ENCODE measurements around the gene SUMO3.

- TF ChIP-seq, protein P1, sequence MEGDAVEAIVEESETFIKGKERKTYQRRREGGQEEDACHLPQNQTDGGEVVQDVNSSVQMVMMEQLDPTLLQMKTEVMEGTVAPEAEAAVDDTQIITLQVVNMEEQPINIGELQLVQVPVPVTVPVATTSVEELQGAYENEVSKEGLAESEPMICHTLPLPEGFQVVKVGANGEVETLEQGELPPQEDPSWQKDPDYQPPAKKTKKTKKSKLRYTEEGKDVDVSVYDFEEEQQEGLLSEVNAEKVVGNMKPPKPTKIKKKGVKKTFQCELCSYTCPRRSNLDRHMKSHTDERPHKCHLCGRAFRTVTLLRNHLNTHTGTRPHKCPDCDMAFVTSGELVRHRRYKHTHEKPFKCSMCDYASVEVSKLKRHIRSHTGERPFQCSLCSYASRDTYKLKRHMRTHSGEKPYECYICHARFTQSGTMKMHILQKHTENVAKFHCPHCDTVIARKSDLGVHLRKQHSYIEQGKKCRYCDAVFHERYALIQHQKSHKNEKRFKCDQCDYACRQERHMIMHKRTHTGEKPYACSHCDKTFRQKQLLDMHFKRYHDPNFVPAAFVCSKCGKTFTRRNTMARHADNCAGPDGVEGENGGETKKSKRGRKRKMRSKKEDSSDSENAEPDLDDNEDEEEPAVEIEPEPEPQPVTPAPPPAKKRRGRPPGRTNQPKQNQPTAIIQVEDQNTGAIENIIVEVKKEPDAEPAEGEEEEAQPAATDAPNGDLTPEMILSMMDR (IDR thresholded peaks at IDR 0.05; ENCODE audit: insufficient read depth, low read length, poor library complexity, severe bottlenecking), result no peak
- no peak for TF ChIP-seq EZH2phosphoT487 (conservative IDR thresholded peaks at IDR 0.05; ENCODE audit: low read length)
Measured at GRCh38 chr21:44823179-44823660, 5.4 kb upstream of the SUMO3 start.
